AG10803 (cell line): ENCODE results near the gene ADGRD2.

Experiments
- DNase-seq: peaks from one replicate; pipeline ENCODE4 v3.0.0; 2010; ENCODE audit warnings: low read depth
- H3K4me3 ChIP-seq: 2 replicates; pipeline ENCODE4 v1.5.1; 2011; ENCODE audit warnings: mild to moderate bottlenecking, low read length, control low read depth
- TF ChIP-seq, protein P1 (sequence below): conservative IDR thresholded peaks from 2 replicates; pipeline ENCODE4 v1.5.1; 2011; ENCODE audit warnings: mild to moderate bottlenecking, low read length, control low read depth, inconsistent platforms

The ADGRD2 gene

DNA sequence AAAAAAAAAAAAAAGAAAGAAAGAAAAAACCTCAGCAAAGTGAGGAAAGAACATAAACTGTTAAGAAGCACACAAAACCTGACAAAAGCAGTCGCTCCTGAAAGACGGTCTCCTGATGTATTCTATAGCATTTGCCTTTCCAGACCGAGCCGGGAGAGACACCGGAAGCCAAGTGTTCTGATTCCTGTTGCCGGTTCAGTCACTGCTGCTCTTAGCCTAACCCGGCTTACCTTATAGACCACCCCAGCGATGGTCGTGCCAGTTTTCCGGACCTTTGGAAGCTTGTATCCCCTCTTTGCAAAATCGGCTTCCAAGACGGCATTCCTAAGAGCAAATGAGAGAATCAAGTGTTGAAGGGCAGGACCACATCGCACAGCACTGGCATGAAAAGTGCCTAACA lies 35.6 kb upstream of the ADGRD2 start:
- TF ChIP-seq, protein P1, sequence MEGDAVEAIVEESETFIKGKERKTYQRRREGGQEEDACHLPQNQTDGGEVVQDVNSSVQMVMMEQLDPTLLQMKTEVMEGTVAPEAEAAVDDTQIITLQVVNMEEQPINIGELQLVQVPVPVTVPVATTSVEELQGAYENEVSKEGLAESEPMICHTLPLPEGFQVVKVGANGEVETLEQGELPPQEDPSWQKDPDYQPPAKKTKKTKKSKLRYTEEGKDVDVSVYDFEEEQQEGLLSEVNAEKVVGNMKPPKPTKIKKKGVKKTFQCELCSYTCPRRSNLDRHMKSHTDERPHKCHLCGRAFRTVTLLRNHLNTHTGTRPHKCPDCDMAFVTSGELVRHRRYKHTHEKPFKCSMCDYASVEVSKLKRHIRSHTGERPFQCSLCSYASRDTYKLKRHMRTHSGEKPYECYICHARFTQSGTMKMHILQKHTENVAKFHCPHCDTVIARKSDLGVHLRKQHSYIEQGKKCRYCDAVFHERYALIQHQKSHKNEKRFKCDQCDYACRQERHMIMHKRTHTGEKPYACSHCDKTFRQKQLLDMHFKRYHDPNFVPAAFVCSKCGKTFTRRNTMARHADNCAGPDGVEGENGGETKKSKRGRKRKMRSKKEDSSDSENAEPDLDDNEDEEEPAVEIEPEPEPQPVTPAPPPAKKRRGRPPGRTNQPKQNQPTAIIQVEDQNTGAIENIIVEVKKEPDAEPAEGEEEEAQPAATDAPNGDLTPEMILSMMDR = no peak
- DNase-seq = no peak
- peak overlapping the region; percentile 99 for H3K4me3 ChIP-seq

DNA sequence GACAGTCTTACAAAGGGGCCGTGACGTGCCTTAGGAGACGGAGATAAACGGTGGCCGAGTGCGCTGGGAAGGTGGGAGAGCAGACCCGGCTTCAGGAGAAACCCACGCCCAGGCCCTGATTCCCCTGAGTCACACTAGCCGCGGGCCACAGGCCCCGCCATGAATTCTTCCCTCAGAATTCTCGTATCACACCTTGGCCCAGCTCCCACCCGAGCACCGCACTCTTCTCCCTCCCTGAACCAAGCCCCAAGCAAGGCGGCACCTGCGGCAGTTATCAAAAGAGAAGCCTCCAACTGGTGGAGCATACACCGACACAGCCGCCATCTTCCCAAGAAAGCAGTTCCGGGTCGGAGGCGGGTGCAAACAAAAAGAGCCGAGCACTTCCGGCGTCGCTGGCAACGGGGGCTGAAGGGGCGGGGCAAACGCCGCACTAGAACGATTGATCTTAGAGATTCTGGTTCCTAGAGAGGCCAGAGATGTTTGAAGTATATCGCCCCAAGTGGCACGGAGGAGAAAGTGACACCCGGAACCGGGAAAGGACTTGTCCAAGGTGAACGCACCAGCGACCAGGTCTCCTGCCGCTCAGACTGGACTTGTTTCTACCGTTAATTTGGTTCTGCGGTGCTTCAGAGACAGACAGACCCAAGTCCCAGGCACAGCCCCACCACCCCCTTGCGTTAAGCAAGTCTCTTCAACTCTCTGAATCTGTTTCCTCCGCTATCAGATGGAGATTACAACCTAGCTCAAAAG lies 35.0 kb upstream of the ADGRD2 start, which contains the start of gene PSMB7:
Gene PSMB7 (minus strand): TSS at position 341 of the 750 bp plus-strand sequence. CDS start 17 bp downstream, at position 324.
- TF ChIP-seq, protein P1 = peak; percentile 74
- peak; percentile 95 for DNase-seq
- H3K4me3 ChIP-seq = peak within 1 kb of the TSS; percentile 99

DNA sequence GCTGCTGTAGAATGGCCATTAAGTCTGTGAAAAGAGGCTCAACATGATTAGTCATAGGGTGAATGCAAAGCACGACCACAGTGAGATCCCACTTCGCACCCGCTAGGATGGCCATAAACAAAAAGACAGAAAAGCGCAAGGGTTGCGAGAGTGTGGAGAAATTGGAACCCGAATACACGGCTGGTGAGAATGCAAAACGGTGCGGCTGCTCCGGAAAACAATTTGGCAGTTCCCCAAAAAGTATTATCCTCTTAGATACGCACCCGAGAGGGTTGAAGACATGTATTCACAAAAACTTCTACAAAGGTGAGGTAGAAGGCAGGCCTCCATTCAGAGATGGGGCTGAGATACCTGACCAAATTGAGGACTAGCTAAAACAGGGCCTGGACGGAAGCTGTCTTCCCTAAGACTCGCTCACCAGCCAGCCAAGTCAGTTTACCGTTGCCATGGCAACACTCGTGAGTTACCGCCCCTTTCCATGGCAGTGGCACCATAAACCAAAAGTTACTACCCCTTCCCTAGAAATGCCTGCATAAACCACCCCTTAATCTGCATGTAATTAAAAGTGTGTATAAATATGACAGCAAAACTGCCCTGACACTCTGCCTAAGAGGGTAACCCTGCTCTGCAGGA lies 34.3 kb upstream of the ADGRD2 start:
- TF ChIP-seq, protein P1 = no peak
- peak overlapping the region; percentile 99 for H3K4me3 ChIP-seq
- DNase-seq = no peak

DNA sequence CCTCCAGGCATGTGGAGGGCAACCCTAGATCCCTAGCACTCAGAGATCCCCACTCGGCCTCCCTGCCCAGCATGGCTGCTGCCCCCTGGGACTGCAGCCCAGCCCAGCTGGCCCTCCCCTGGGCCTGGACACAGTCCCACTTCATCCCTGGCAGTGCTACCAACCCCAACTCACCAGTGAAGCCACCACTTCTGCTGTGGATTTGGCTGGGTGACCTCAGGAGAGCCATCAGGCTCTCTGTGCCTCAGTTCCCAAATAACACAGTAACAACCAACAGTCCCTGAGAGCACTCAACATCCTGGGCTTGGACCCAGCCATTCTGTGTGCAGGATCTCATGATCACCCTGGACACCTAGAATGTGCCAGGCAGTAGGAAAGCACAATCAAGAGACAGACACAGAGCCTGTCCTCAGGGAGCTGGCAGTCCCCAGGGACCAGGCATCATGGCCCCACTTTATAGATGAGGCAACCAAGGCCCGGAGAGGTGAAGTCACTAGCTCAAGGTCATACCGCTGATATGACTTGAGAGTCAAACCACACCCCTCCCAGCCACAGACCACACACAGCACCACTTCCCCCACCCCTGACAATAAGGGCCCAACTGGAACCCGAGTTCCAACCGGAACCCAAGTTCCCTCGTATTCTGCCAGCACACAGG lies 30.3 kb upstream of the ADGRD2 start:
- no peak overlapping the region for H3K4me3 ChIP-seq
- TF ChIP-seq, protein P1 = no peak
- DNase-seq = no peak

DNA sequence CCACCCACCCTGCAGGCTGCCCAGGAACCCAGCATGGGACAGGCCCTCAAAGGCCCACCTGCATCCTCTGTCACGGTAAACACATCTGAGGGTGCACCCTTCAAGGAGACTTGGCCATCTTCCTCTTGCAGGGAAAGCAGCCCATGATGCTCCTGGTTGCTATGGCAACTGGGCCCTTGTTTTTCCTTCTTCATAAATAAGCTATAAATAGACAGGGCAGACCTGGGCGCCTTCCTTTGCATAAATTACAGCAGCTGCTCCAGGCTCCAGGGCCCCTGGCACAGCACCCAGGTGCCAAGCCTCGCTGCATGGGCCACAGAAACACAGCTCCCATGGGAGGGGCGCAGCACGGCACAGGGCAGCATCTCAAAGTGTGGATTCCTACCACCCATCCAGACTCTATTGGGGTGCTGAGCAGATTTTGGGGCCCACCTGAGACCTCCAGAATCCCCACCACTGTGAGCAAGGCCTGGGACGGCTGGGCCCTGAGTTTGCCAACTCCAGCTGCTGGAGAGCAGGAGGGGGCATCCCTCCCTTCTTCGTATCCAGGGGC lies 29.2 kb upstream of the ADGRD2 start:
- DNase-seq = no peak
- TF ChIP-seq, protein P1 = no peak
- H3K4me3 ChIP-seq = no peak overlapping the region

DNA sequence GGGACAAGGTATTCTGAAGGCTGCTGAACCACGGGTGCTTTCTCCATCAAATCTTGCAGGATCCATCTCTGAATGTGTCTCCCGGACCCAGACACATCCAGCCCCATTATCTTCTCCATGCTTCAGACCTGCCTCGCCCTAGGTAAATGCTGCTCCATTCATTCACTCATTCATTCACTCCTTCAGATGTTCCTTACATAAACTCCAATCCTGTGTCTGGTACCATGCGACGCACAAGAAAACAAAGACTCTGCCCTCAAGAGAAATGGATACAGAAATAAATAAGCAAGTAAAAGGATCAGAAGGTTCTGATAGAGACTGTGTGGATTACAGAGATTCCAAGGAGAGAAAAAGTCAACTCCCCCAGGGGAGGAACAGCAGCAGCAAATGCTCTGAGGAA lies 27.1 kb upstream of the ADGRD2 start:
- H3K4me3 ChIP-seq = no peak overlapping the region
- TF ChIP-seq, protein P1 = no peak
- DNase-seq = no peak
